SJSA1 (cell line): ENCODE data around the gene PPCDC. TPM values are rescaled to one million over a fixed set of nuclear protein-coding genes. Genes with fewer than 3 reads are reported as not detected.

Experiments
- DNase-seq, 2 experiments: peaks; one replicate each; pipeline ENCODE4 v3.0.0-alpha.2; 2015 to 2020; ENCODE audit warnings: low spot score in 2 of 2, low read depth in 1 of 2
- H3K27ac ChIP-seq: fragments of 250-450 bp; sonication (Bioruptor Pico); 2 replicates; pipeline ENCODE4 v1.5.1; 2020; ENCODE audit warnings: mild to moderate bottlenecking, moderate library complexity
- H3K27me3 ChIP-seq: fragments of 250-450 bp; sonication (Bioruptor Pico); replicated peaks from 2 replicates; pipeline ENCODE4 v1.5.1; 2020; ENCODE audit warnings: mild to moderate bottlenecking, moderate library complexity
- H3K36me3 ChIP-seq: fragments of 250-450 bp; sonication (Bioruptor Pico); 2 replicates; pipeline ENCODE4 v1.5.1; 2020; ENCODE audit warnings: mild to moderate bottlenecking
- H3K4me1 ChIP-seq: fragments of 250-450 bp; sonication (Bioruptor Pico); replicated peaks from 2 replicates; pipeline ENCODE4 v1.6.1; 2021; ENCODE audit warnings: mild to moderate bottlenecking
- H3K4me3 ChIP-seq: fragments of 250-450 bp; sonication (Bioruptor Pico); 2 replicates; pipeline ENCODE4 v1.5.1; 2020; ENCODE audit warnings: mild to moderate bottlenecking
- H3K9me3 ChIP-seq: fragments of 250-450 bp; sonication (Bioruptor Pico); replicated peaks from 2 replicates; pipeline ENCODE4 v1.5.1; 2020; ENCODE audit warnings: mild to moderate bottlenecking
- total RNA-seq: library from RNA; depleted of rRNA; stranded (reverse); fragments of >200 nt; shearing (Covaris generic); gene quantifications from 2 replicates; pipeline ENCODE4 v1.2.3, GENCODE V29; 2014

Gene PPCDC
- total RNA-seq, 1 experiment from 2014 or later: 12.9 TPM

GRCh38 chr15:74995779-74996765 lies 27.3 kb upstream of the PPCDC start:
- Histone ChIP-seq H3K4me1 (peaks cover 6% of the 10 kb centered on the region; the same call in 1 of the 2 replicates), H3K27ac (no peak overlapping the region), H3K9me3 (no peaks in the 10 kb centered on the region)

GRCh38 chr15:74997141-74997540 lies 26.2 kb upstream of the PPCDC start:
- Histone ChIP-seq H3K36me3 (no peaks in the 10 kb centered on the region), H3K9me3 (no peaks in the 10 kb centered on the region), H3K4me1 (peaks cover 6% of the 10 kb centered on the region; the same call in 1 of the 2 replicates), H3K4me3 (no peak overlapping the region), H3K27ac (no peak overlapping the region), H3K27me3 (peaks cover 9% of the 10 kb centered on the region)
- no peak for DNase-seq

More at GRCh38 chr15:74995779-74996765, 27.3 kb upstream of the PPCDC start:
- Histone ChIP-seq H3K36me3 (no peaks in the 10 kb centered on the region), H3K27me3 (peaks cover 9% of the 10 kb centered on the region), H3K4me3 (peak overlapping the region; percentile 43)
- DNase-seq: no peak

- no peak for DNase-seq
- H3K4me3 ChIP-seq: no peak overlapping the region
- peaks cover 6% of the 10 kb centered on the region; the same call in 1 of the 2 replicates for H3K4me1 ChIP-seq
- H3K27ac ChIP-seq: no peak overlapping the region
- H3K9me3 ChIP-seq: no peaks in the 10 kb centered on the region
- peaks cover 9% of the 10 kb centered on the region for H3K27me3 ChIP-seq
- H3K36me3 ChIP-seq: no peaks in the 10 kb centered on the region
Measured at GRCh38 chr15:74997543-74997942, 25.8 kb upstream of the PPCDC start.

GRCh38 chr15:75001310-75001709 lies 22.1 kb upstream of the PPCDC start:
- Histone ChIP-seq H3K27me3 (peaks cover 4% of the 10 kb centered on the region), H3K9me3 (no peaks in the 10 kb centered on the region), H3K27ac (no peak overlapping the region), H3K4me3 (no peak overlapping the region), H3K4me1 (no peaks in the 10 kb centered on the region), H3K36me3 (no peaks in the 10 kb centered on the region)
- no peak for DNase-seq

- Histone ChIP-seq H3K27me3 (no peaks in the 10 kb centered on the region), H3K27ac (no peak overlapping the region), H3K36me3 (no peaks in the 10 kb centered on the region), H3K4me3 (no peak overlapping the region), H3K4me1 (no peaks in the 10 kb centered on the region), H3K9me3 (no peaks in the 10 kb centered on the region)
- DNase-seq: no peak
Measured at GRCh38 chr15:75002398-75002797, 21.0 kb upstream of the PPCDC start.

- Histone ChIP-seq H3K9me3 (no peaks in the 10 kb centered on the region), H3K36me3 (no peaks in the 10 kb centered on the region), H3K27ac (no peak overlapping the region), H3K27me3 (peaks cover 3% of the 10 kb centered on the region), H3K4me3 (no peak overlapping the region), H3K4me1 (no peaks in the 10 kb centered on the region)
- DNase-seq: no peak
Measured at GRCh38 chr15:75007216-75007615, 16.2 kb upstream of the PPCDC start.

- no peak overlapping the region for H3K4me3 ChIP-seq
- H3K27me3 ChIP-seq: peaks cover 3% of the 10 kb centered on the region
- H3K9me3 ChIP-seq: no peaks in the 10 kb centered on the region
- DNase-seq: no peak
- H3K4me1 ChIP-seq: no peaks in the 10 kb centered on the region
- H3K27ac ChIP-seq: no peak overlapping the region
- no peaks in the 10 kb centered on the region for H3K36me3 ChIP-seq
Measured at GRCh38 chr15:75008221-75008625, 15.2 kb upstream of the PPCDC start.

- DNase-seq: no peak
- H3K36me3 ChIP-seq: no peaks in the 10 kb centered on the region
- no peaks in the 10 kb centered on the region for H3K9me3 ChIP-seq
- H3K27me3 ChIP-seq: peaks cover 3% of the 10 kb centered on the region
- no peak overlapping the region for H3K27ac ChIP-seq
- no peaks in the 10 kb centered on the region for H3K4me1 ChIP-seq
- no peak overlapping the region for H3K4me3 ChIP-seq
Measured at GRCh38 chr15:75008629-75009326, 14.6 kb upstream of the PPCDC start.

GRCh38 chr15:75016431-75016830 lies 7.0 kb upstream of the PPCDC start:
- Histone ChIP-seq H3K9me3 (no peaks in the 10 kb centered on the region), H3K4me3 (no peak overlapping the region), H3K4me1 (no peaks in the 10 kb centered on the region), H3K27me3 (no peaks in the 10 kb centered on the region), H3K27ac (no peak overlapping the region), H3K36me3 (no peaks in the 10 kb centered on the region)
- no peak for DNase-seq

GRCh38 chr15:75019916-75020315 lies 3.5 kb upstream of the PPCDC start:
- Histone ChIP-seq H3K4me3 (no peak overlapping the region), H3K36me3 (no peaks in the 10 kb centered on the region), H3K27me3 (no peaks in the 10 kb centered on the region), H3K9me3 (no peaks in the 10 kb centered on the region), H3K27ac (no peak overlapping the region), H3K4me1 (no peaks in the 10 kb centered on the region)
- no peak for DNase-seq

GRCh38 chr15:75021341-75021740 lies 2.0 kb upstream of the PPCDC start:
- Histone ChIP-seq H3K27ac (no peak overlapping the region), H3K9me3 (no peaks in the 10 kb centered on the region), H3K4me1 (no peaks in the 10 kb centered on the region), H3K4me3 (no peak overlapping the region), H3K36me3 (peaks cover 7% of the 10 kb centered on the region; the same call in 1 of the 2 replicates), H3K27me3 (no peaks in the 10 kb centered on the region)
- no peak for DNase-seq

- Histone ChIP-seq H3K36me3 (peaks cover 7% of the 10 kb centered on the region; the same call in 1 of the 2 replicates), H3K4me3 (no peak overlapping the region), H3K27ac (no peak overlapping the region; the same call in 1 of the 2 replicates), H3K9me3 (no peaks in the 10 kb centered on the region), H3K4me1 (no peaks in the 10 kb centered on the region), H3K27me3 (no peaks in the 10 kb centered on the region)
- no peak for DNase-seq
Measured at GRCh38 chr15:75022783-75023180, 608 bp upstream of the PPCDC start.

GRCh38 chr15:75023872-75024636 lies 664 bp downstream of the PPCDC start:
- H3K4me3 ChIP-seq: peak overlapping the region; percentile 78
- peak in 1 of 2 experiments; percentile 27 for DNase-seq
- peaks cover 7% of the 10 kb centered on the region; the same call in 1 of the 2 replicates for H3K36me3 ChIP-seq
- peaks cover under 1% of the 10 kb centered on the region; the same call in 1 of the 2 replicates for H3K4me1 ChIP-seq
- peak overlapping the region; percentile 70 for H3K27ac ChIP-seq
- no peaks in the 10 kb centered on the region for H3K9me3 ChIP-seq
- no peaks in the 10 kb centered on the region for H3K27me3 ChIP-seq
